GM13976 (cell line): Measurements from ENCODE around the gene CAMKMT.

Experiments used
- DNase-seq: peaks from one replicate; pipeline ENCODE4 v3.0.0; 2012; ENCODE audit warnings: low spot score
- CTCF ChIP-seq: IDR thresholded peaks from 2 replicates; pipeline ENCODE4 v1.5.1; 2012; ENCODE audit warnings: borderline replicate concordance, mild to moderate bottlenecking; ENCODE audit not compliant: insufficient read depth; ENCODE audit errors: extremely low read depth, missing control alignments, control extremely low read depth
- in situ Hi-C: fragments of 300-500 bp; cut with MboI; formaldehyde crosslinking; loops from one replicate; pipeline ENCODE4 v1.12.0; 2022; ENCODE audit warnings: low sequenced_read_pairs, mixed read lengths, inconsistent platforms; ENCODE audit not compliant: unreplicated experiment

Gene CAMKMT

GRCh38 chr2:44429034-44429433, 67.3 kb downstream of the CAMKMT start:
- in situ Hi-C loops: no loop called here

GRCh38 chr2:44430342-44430741, 68.6 kb downstream of the CAMKMT start:
- TF ChIP-seq CTCF: no peak
- no peak for DNase-seq
- in situ Hi-C loops: no loop called here

More at GRCh38 chr2:44429034-44429433, 67.3 kb downstream of the CAMKMT start:
- no peak for TF ChIP-seq CTCF
- no peak for DNase-seq

- TF ChIP-seq CTCF: no peak
- no peak for DNase-seq
- in situ Hi-C loops: no loop called here
Measured at GRCh38 chr2:44433895-44434294, 72.1 kb downstream of the CAMKMT start.

- TF ChIP-seq CTCF: no peak
- no peak for DNase-seq
- in situ Hi-C loops: no loop called here
Measured at GRCh38 chr2:44441200-44441599, 79.5 kb downstream of the CAMKMT start.

- no peak for DNase-seq
- in situ Hi-C loops: no loop called here
- no peak for TF ChIP-seq CTCF
Measured at GRCh38 chr2:44442019-44442418, 80.3 kb downstream of the CAMKMT start.

- in situ Hi-C loops: no loop called here
- DNase-seq: no peak
- no peak for TF ChIP-seq CTCF
Measured at GRCh38 chr2:44443517-44443916, 81.8 kb downstream of the CAMKMT start.

GRCh38 chr2:44444881-44445280, 83.1 kb downstream of the CAMKMT start:
- TF ChIP-seq CTCF: no peak
- DNase-seq: no peak
- in situ Hi-C loops: no loop called here
